ENCODE data around the gene BRIP1. TPM values are rescaled to one million over a fixed set of nuclear protein-coding genes. Genes with fewer than 3 reads are reported as not detected.
"Not testable (repeated sequence)": the region's sequence is repeated elsewhere in the genome, so short reads cannot be mapped to it uniquely, and the experiment has no call there.

BRIP1 gene
- total RNA-seq, 2 donors from 2014 or later = 1.3 to 3.9 TPM

DNA sequence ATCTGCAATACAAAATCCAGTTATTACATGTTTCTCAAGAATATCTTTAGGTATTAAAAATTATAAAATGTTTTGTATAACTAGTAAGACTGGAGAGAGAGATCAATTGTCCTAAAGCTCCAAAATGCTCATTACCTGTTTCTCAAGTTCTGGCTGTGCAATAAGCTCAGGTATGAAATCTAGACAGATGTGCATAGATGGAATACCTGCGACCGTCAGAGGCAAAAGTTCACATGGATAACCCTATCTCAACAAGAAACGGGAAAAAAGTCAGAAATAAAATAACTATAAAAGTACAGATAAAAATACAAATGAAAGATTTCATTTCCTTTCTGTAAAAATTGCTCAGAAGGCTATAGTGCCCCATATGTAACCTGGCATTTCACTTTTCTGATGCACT, 5.8 kb upstream of the BRIP1 start:
- Histone ChIP-seq H3K4me3 (no peak overlapping the region), H3K27me3 (replicated peaks; ENCODE audit: insufficient read depth) (no peaks in the 10 kb centered on the region), H3K27ac (no peak overlapping the region), H3K9me3 (no peaks in the 10 kb centered on the region), H3K36me3 (no peaks in the 10 kb centered on the region), H3K4me1 (replicated peaks) (no peaks in the 10 kb centered on the region)
- no peak for DNase-seq (ENCODE audit: low spot score)
- 97% methylated on average over 3 of the region's 3 CpGs for WGBS
- TF ChIP-seq POLR2A (IDR thresholded peaks at IDR 0.05) = no peak
- TF ChIP-seq, protein P1, sequence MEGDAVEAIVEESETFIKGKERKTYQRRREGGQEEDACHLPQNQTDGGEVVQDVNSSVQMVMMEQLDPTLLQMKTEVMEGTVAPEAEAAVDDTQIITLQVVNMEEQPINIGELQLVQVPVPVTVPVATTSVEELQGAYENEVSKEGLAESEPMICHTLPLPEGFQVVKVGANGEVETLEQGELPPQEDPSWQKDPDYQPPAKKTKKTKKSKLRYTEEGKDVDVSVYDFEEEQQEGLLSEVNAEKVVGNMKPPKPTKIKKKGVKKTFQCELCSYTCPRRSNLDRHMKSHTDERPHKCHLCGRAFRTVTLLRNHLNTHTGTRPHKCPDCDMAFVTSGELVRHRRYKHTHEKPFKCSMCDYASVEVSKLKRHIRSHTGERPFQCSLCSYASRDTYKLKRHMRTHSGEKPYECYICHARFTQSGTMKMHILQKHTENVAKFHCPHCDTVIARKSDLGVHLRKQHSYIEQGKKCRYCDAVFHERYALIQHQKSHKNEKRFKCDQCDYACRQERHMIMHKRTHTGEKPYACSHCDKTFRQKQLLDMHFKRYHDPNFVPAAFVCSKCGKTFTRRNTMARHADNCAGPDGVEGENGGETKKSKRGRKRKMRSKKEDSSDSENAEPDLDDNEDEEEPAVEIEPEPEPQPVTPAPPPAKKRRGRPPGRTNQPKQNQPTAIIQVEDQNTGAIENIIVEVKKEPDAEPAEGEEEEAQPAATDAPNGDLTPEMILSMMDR (IDR thresholded peaks at IDR 0.05) = no peak
- no peak for TF ChIP-seq POLR2AphosphoS5 (IDR thresholded peaks at IDR 0.05)
- intact Hi-C loops (cut with DNase I) = no loop called here

GRCh38 chr17:61868074-61868473, 4.7 kb upstream of the BRIP1 start:
- intact Hi-C loops (cut with DNase I) = no loop called here
- Histone ChIP-seq H3K27me3 (replicated peaks; ENCODE audit: insufficient read depth) (no peaks in the 10 kb centered on the region), H3K27ac (no peak overlapping the region), H3K4me1 (replicated peaks) (no peaks in the 10 kb centered on the region), H3K36me3 (no peaks in the 10 kb centered on the region), H3K9me3 (no peaks in the 10 kb centered on the region), H3K4me3 (no peak overlapping the region)
- no peak for DNase-seq (ENCODE audit: low spot score)
- no peak for TF ChIP-seq POLR2AphosphoS5 (IDR thresholded peaks at IDR 0.05)
- TF ChIP-seq, protein P1 (IDR thresholded peaks at IDR 0.05) = no peak
- no peak for TF ChIP-seq POLR2A (IDR thresholded peaks at IDR 0.05)
- WGBS = 95% methylated on average over 2 of the region's 2 CpGs

GRCh38 chr17:61867033-61867432, 3.7 kb upstream of the BRIP1 start:
- Histone ChIP-seq H3K4me3 (no peak overlapping the region), H3K4me1 (replicated peaks) (no peaks in the 10 kb centered on the region), H3K27ac (no peak overlapping the region), H3K27me3 (replicated peaks; ENCODE audit: insufficient read depth) (no peaks in the 10 kb centered on the region), H3K9me3 (no peaks in the 10 kb centered on the region), H3K36me3 (no peaks in the 10 kb centered on the region)
- intact Hi-C loops (cut with DNase I) = no loop called here
- TF ChIP-seq POLR2A (IDR thresholded peaks at IDR 0.05) = no peak
- TF ChIP-seq, protein P1 (IDR thresholded peaks at IDR 0.05) = no peak
- no peak for DNase-seq (ENCODE audit: low spot score)

DNA sequence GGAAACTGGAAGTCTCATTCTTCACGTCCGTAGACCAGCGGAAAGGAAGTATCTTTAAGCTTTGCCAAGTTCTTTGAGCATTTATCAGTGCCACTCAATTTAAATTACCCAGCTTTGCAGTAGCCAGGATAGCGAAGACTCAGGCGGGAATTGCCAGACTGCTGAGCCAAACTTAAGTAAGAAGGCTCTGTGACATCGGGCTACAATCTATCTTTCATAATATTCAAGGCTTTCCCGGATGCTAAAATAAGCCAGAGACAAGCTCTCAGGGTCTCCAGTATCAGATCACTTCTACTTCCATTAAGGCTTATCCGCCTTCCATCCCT, 436 bp upstream of the BRIP1 start:
- H3K9me3 ChIP-seq = no peaks in the 10 kb centered on the region
- peak overlapping the region; percentile 78 to 81 for H3K27ac ChIP-seq
- peak overlapping the region; percentile 58 to 66 for H3K4me3 ChIP-seq
- intact Hi-C loops (cut with DNase I) = no loop called here
- H3K4me1 ChIP-seq (replicated peaks) = no peaks in the 10 kb centered on the region
- TF ChIP-seq POLR2A (IDR thresholded peaks at IDR 0.05) = no peak
- TF ChIP-seq POLR2AphosphoS5 (IDR thresholded peaks at IDR 0.05) = no peak
- TF ChIP-seq, protein P1 (IDR thresholded peaks at IDR 0.05) = no peak
- no peak for DNase-seq (ENCODE audit: low spot score)
- no peaks in the 10 kb centered on the region for H3K27me3 ChIP-seq (replicated peaks; ENCODE audit: insufficient read depth)
- WGBS = 3% methylated on average over 8 of the region's 8 CpGs
- no peaks in the 10 kb centered on the region for H3K36me3 ChIP-seq

- TF ChIP-seq, protein P1 (IDR thresholded peaks at IDR 0.05) = no peak
- TF ChIP-seq POLR2A (IDR thresholded peaks at IDR 0.05) (no peak), POLR2AphosphoS5 (IDR thresholded peaks at IDR 0.05) (no peak)
- H3K27ac ChIP-seq = no peak overlapping the region
Measured at GRCh38 chr17:61862105-61862574, 1.2 kb downstream of the BRIP1 start.

GRCh38 chr17:61860397-61860796, 2.9 kb downstream of the BRIP1 start:
- not testable (repeated sequence) for H3K4me1 ChIP-seq (replicated peaks)

More at GRCh38 chr17:61862105-61862574, 1.2 kb downstream of the BRIP1 start:
- intact Hi-C loops (cut with DNase I) = no loop called here
- H3K36me3 ChIP-seq = no peaks in the 10 kb centered on the region
- H3K4me3 ChIP-seq = no peak overlapping the region
- H3K27me3 ChIP-seq (replicated peaks; ENCODE audit: insufficient read depth) = no peaks in the 10 kb centered on the region
- 26% methylated on average over 1 of the region's 1 CpG for WGBS
- H3K9me3 ChIP-seq = no peaks in the 10 kb centered on the region
- H3K4me1 ChIP-seq (replicated peaks) = no peaks in the 10 kb centered on the region
- no peak for DNase-seq (ENCODE audit: low spot score)

More at GRCh38 chr17:61860397-61860796, 2.9 kb downstream of the BRIP1 start:
- 94% methylated on average over 10 of the region's 10 CpGs for WGBS
- intact Hi-C loops (cut with DNase I); H3K9me3 ChIP-seq; H3K36me3 ChIP-seq; DNase-seq (ENCODE audit: low spot score); H3K27me3 ChIP-seq (replicated peaks; ENCODE audit: insufficient read depth); H3K27ac ChIP-seq; H3K4me3 ChIP-seq: not testable (repeated sequence)

Measured in prostate gland (tissue), 2 donors.